HCT116 (cell line): Measurements from ENCODE around the gene AOPEP. TPM values are rescaled to one million over a fixed set of nuclear protein-coding genes. Genes with fewer than 3 reads are reported as not detected.

Source experiments
- ATAC-seq: fragments of 200-7000 bp; cut with Tn5 transposase; 2 replicates; pipeline ENCODE4 v1.9.1; 2020; ENCODE audit warnings: mild to moderate bottlenecking, moderate library complexity
- BruUV-seq: library from RNA; stranded (reverse); fragments of 400-500 nt; replicated peaks from 2 replicates; lab custom pipeline; 2021; lab: Mats Ljungman, UMichigan
- CTCF ChIA-PET: fragments of 300-600 bp; sonication (Branson Sonifier 250); formaldehyde crosslinking; loops from one replicate; lab custom pipeline; 2021; ENCODE audit warnings: antibody characterized with exemption; lab: Charles Lee
- POLR2A ChIA-PET: fragments of 300-600, 350-600 bp; sonication (Branson Sonifier 250); formaldehyde crosslinking; loops from one replicate; lab custom pipeline; 2021; ENCODE audit warnings: antibody characterized with exemption; lab: Charles Lee
- RAD21 ChIA-PET, 2 experiments: fragments of 300-600 bp; sonication (Branson Sonifier 250); formaldehyde crosslinking; loops; one replicate each; lab custom pipeline; 2023; ENCODE audit warnings: low total read pairs in 2 of 2; ENCODE audit not compliant: uncharacterized antibody in 2 of 2, unreplicated experiment in 2 of 2, low non-redundant PET in 1 of 2; lab: Charles Lee
- DNase-seq: peaks from one replicate; pipeline ENCODE4 v3.0.0-alpha.2; 2010; ENCODE audit warnings: low read depth, low spot score
- H2AFZ ChIP-seq: fragments of 200-600 bp; shearing (Covaris generic), sonication (generic); 2 replicates; pipeline ENCODE4 v1.6.1; 2017; ENCODE audit warnings: low read depth, mixed run types, mixed read lengths, antibody characterized with exemption, low read length; ENCODE audit not compliant: poor library complexity, severe bottlenecking
- H3K27ac ChIP-seq: 2 replicates; pipeline ENCODE4 v1.5.1; 2012; ENCODE audit warnings: low read depth, low read length
- H3K27me3 ChIP-seq: fragments of 200-600 bp; sonication (generic); 2 replicates; pipeline ENCODE4 v1.6.1; 2016; ENCODE audit warnings: mixed run types, low read length, mixed read lengths; ENCODE audit not compliant: insufficient read depth
- H3K36me3 ChIP-seq, 2 experiments: fragments of 200-500 bp in 1 of 2; fragments of 200-600 bp in 1 of 2; sonication (Bioruptor generic) in 1 of 2; sonication (generic) in 1 of 2; 2 replicates each; pipeline versions ENCODE4 v1.5.1 to v1.6.1; 2014 to 2016; ENCODE audit warnings: low read length in 2 of 2, inconsistent platforms in 1 of 2, mixed read lengths in 1 of 2, mixed run types in 1 of 2; ENCODE audit not compliant: insufficient read depth in 2 of 2, control insufficient read depth in 1 of 2
- H3K4me1 ChIP-seq, 2 experiments: fragments of 200-600 bp in 1 of 2; sonication (generic) in 1 of 2; 2 replicates each; pipeline versions ENCODE4 v1.5.1 to v1.6.1; 2012 to 2017; ENCODE audit warnings: low read length in 2 of 2, inconsistent platforms in 1 of 2, mild to moderate bottlenecking in 1 of 2, mixed read lengths in 1 of 2, mixed run types in 1 of 2, moderate library complexity in 1 of 2; ENCODE audit not compliant: insufficient read depth in 2 of 2, control insufficient read depth in 1 of 2
- H3K4me2 ChIP-seq: fragments of 200-600 bp; sonication (generic); 2 replicates; pipeline ENCODE4 v1.6.1; 2017; ENCODE audit warnings: mixed run types, low read length, mixed read lengths
- H3K4me3 ChIP-seq, 2 experiments: fragments of 200-600 bp in 1 of 2; sonication (generic) in 1 of 2; replicated peaks in 1 of 2; 2 replicates each; pipeline ENCODE4 v1.5.1; 2011 to 2016; ENCODE audit warnings: low read length in 2 of 2, control low read depth in 1 of 2, low read depth in 1 of 2, mild to moderate bottlenecking in 1 of 2, mixed read lengths in 1 of 2, mixed run types in 1 of 2
- H3K79me2 ChIP-seq: fragments of 200-600 bp; sonication (generic); 2 replicates; pipeline ENCODE4 v1.6.1; 2017; ENCODE audit warnings: mild to moderate bottlenecking, mixed run types, low read length, moderate library complexity, mixed read lengths; ENCODE audit not compliant: insufficient read depth
- H3K9ac ChIP-seq: fragments of 200-600 bp; sonication (generic); 2 replicates; pipeline ENCODE4 v1.6.1; 2016; ENCODE audit warnings: low read length, mixed read lengths
- H3K9me2 ChIP-seq: fragments of 200-600 bp; sonication (generic), shearing (Covaris generic); 2 replicates; pipeline ENCODE4 v1.6.1; 2017; ENCODE audit warnings: mixed run types, mild to moderate bottlenecking, moderate library complexity; ENCODE audit not compliant: insufficient read depth
- H3K9me3 ChIP-seq, 2 experiments: fragments of 200-500 bp in 1 of 2; fragments of 200-600 bp in 1 of 2; sonication (Bioruptor generic) in 1 of 2; sonication (generic) in 1 of 2; 2 replicates each; pipeline ENCODE4 v1.6.1; 2014 to 2017; ENCODE audit warnings: low read length in 2 of 2, mixed read lengths in 2 of 2, inconsistent platforms in 1 of 2, low read depth in 1 of 2, mild to moderate bottlenecking in 1 of 2, mixed run types in 1 of 2, moderate library complexity in 1 of 2; ENCODE audit not compliant: control insufficient read depth in 1 of 2, insufficient read depth in 1 of 2
- H4K20me1 ChIP-seq: fragments of 200-600 bp; sonication (generic), shearing (Covaris generic); 2 replicates; pipeline ENCODE4 v1.6.1; 2017; ENCODE audit warnings: mixed run types, mild to moderate bottlenecking, moderate library complexity; ENCODE audit not compliant: insufficient read depth
- CBX3 ChIP-seq: IDR thresholded peaks from 2 replicates; pipeline ENCODE4 v1.6.1; 2012; ENCODE audit warnings: low read depth
- CTCF ChIP-seq, 3 experiments: fragments of 200-600 bp in 1 of 3; sonication (generic) in 1 of 3; IDR thresholded peaks in 2 of 3; conservative IDR thresholded peaks in 1 of 3; 2 replicates each; pipeline ENCODE4 v1.5.1; 2012 to 2017; ENCODE audit warnings: low read depth in 2 of 3, low read length in 2 of 3, antibody characterized with exemption in 1 of 3, borderline replicate concordance in 1 of 3, control low read depth in 1 of 3, mild to moderate bottlenecking in 1 of 3, mixed read lengths in 1 of 3, mixed run types in 1 of 3, moderate library complexity in 1 of 3; ENCODE audit not compliant: insufficient read depth in 1 of 3
- EGR1 ChIP-seq: IDR thresholded peaks from 2 replicates; pipeline ENCODE4 v1.6.1; 2012; ENCODE audit warnings: low read depth
- JUND ChIP-seq: IDR thresholded peaks from 2 replicates; pipeline ENCODE4 v1.6.1; 2012
- POLR2AphosphoS5 ChIP-seq: IDR thresholded peaks from 2 replicates; pipeline ENCODE4 v1.6.1; 2011; ENCODE audit warnings: mild to moderate bottlenecking, low read depth, low read length, moderate library complexity
- SP1 ChIP-seq: IDR thresholded peaks from 2 replicates; pipeline ENCODE4 v1.6.1; 2012; ENCODE audit warnings: low read depth
- YY1 ChIP-seq: IDR thresholded peaks from 2 replicates; pipeline ENCODE4 v1.6.1; 2011; ENCODE audit warnings: low read length, low read depth, moderate library complexity, mild to moderate bottlenecking; ENCODE audit not compliant: insufficient replicate concordance; ENCODE audit errors: extremely low read depth
- ZBTB33 ChIP-seq: IDR thresholded peaks from 2 replicates; pipeline ENCODE4 v1.6.1; 2011; ENCODE audit warnings: mild to moderate bottlenecking, low read length, moderate library complexity; ENCODE audit not compliant: insufficient replicate concordance; ENCODE audit errors: extremely low read depth
- intact Hi-C: fragments of 100-400 bp; cut with micrococcal nuclease; formaldehyde crosslinking; loops from 2 replicates; pipeline ENCODE4 v1.10.0; 2022
- total RNA-seq: library from RNA; stranded (reverse); gene quantifications from one replicate; pipeline ENCODE4 v1.2.1, GENCODE V29; 2021; ENCODE audit not compliant: unreplicated experiment
- TF ChIP-seq, protein P1 (sequence below): IDR thresholded peaks from 2 replicates; pipeline ENCODE4 v1.6.1; 2012; ENCODE audit warnings: low read depth
- TF ChIP-seq, protein P2 (sequence below): IDR thresholded peaks from 2 replicates; pipeline ENCODE4 v1.6.1; 2012

The AOPEP gene
- total RNA-seq, 1 experiment from 2014 or later: 15.1 TPM

- Histone ChIP-seq H4K20me1 (no peaks in the 10 kb centered on the region), H3K4me1 (peaks cover 4 to 11% of the 10 kb centered on the region in 2 experiments), H2AFZ (no peak overlapping the region), H3K36me3 (no peaks in the 10 kb centered on the region), H3K27ac (no peak overlapping the region), H3K4me2 (no peak overlapping the region), H3K27me3 (no peaks in the 10 kb centered on the region), H3K79me2 (no peaks in the 10 kb centered on the region), H3K9ac (no peak overlapping the region), H3K4me3 (no peak overlapping the region), H3K9me2 (no peaks in the 10 kb centered on the region), H3K9me3 (no peaks in the 10 kb centered on the region)
- TF ChIP-seq POLR2AphosphoS5: no peak
- TF ChIP-seq, protein P1, sequence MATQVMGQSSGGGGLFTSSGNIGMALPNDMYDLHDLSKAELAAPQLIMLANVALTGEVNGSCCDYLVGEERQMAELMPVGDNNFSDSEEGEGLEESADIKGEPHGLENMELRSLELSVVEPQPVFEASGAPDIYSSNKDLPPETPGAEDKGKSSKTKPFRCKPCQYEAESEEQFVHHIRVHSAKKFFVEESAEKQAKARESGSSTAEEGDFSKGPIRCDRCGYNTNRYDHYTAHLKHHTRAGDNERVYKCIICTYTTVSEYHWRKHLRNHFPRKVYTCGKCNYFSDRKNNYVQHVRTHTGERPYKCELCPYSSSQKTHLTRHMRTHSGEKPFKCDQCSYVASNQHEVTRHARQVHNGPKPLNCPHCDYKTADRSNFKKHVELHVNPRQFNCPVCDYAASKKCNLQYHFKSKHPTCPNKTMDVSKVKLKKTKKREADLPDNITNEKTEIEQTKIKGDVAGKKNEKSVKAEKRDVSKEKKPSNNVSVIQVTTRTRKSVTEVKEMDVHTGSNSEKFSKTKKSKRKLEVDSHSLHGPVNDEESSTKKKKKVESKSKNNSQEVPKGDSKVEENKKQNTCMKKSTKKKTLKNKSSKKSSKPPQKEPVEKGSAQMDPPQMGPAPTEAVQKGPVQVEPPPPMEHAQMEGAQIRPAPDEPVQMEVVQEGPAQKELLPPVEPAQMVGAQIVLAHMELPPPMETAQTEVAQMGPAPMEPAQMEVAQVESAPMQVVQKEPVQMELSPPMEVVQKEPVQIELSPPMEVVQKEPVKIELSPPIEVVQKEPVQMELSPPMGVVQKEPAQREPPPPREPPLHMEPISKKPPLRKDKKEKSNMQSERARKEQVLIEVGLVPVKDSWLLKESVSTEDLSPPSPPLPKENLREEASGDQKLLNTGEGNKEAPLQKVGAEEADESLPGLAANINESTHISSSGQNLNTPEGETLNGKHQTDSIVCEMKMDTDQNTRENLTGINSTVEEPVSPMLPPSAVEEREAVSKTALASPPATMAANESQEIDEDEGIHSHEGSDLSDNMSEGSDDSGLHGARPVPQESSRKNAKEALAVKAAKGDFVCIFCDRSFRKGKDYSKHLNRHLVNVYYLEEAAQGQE: no peak
- no peak for TF ChIP-seq YY1
- TF ChIP-seq CBX3: no peak
- no peak for TF ChIP-seq ZBTB33
- TF ChIP-seq SP1: no peak
- TF ChIP-seq JUND: no peak
- no peak for TF ChIP-seq CTCF (IDR thresholded peaks at IDR 0.05 in 2 of 3, conservative IDR thresholded peaks at IDR 0.05 in 1 of 3; ENCODE audit: borderline replicate concordance in 1 of 3, insufficient read depth in 1 of 3, low read depth in 2 of 3, low read length in 2 of 3)
- TF ChIP-seq EGR1: no peak
- TF ChIP-seq, protein P2, sequence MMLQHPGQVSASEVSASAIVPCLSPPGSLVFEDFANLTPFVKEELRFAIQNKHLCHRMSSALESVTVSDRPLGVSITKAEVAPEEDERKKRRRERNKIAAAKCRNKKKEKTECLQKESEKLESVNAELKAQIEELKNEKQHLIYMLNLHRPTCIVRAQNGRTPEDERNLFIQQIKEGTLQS: no peak
- POLR2A ChIA-PET: no interaction called here
- BruUV-seq: no TSS peak
- CTCF ChIA-PET: no interaction called here
- intact Hi-C loops: no loop called here
- RAD21 ChIA-PET: no interaction called here
- no peak for DNase-seq
- no peak for ATAC-seq
Observed at GRCh38 chr9:94861589-94862272, 135.2 kb downstream of the AOPEP start.
